ENCODE results near the gene SNX11.

Gene SNX11

DNA sequence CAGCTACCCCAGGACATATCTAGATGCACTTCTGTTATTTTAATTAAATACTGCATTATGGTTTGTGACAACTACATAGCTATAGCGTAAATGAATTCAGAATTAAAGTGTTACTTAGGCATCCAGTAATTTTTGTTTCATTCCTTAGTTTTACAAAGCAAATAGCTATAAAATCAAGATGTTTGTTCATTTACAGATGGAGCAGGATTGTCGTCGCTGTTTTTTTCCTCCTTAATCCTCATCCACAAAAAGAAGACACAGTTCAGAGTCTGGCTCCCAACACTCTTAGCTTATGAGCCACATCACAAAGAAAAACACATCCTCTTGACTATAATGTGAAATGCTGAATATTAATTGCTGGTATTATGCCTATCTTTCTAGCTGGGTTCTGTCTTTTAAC is 43.7 kb downstream of the SNX11 start:
- in situ Hi-C loops (cut with MboI; ENCODE audit: low pct_unique_long_range_greater_than_20kb, low sequenced_read_pairs) = no loop called here

GRCh38 chr17:48152289-48152688 is 44.7 kb downstream of the SNX11 start:
- in situ Hi-C loops (cut with MboI; ENCODE audit: low pct_unique_long_range_greater_than_20kb, low sequenced_read_pairs) = no loop called here
- DNase-seq = no peak

More for the DNA sequence above, 43.7 kb downstream of the SNX11 start:
- DNase-seq = no peak

DNA sequence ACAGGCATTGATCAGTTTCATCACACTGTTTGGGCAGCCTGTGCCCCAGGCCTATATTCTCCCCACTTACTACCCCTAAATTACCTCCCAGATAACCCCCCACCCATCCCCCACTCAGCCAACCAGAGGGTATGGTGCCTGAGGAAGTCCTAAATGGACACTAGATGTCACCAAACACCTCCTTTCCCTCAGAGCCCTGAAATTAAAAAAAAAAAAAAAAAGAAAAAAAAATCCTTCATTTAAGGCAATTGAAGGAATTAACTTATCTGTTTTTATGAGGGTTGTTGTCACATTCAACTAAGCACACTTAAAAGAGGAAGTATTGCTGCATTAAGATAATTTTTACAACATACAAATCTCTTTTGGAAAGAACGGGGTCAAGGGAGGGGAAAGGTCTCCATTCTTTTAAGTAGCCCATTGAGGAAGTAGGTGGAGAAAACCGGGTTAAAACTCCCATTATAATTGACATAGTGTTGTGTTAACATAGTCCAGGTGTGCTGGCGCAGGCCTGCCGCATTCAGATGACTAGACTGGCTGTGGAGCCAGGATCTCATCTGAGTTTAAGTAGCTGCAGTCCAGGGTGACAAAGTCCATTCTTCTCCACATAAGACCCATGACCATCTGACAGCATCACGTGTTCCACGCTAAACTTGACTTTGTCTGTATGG is 46.3 kb downstream of the SNX11 start:
- peak; percentile 64 for DNase-seq
- in situ Hi-C loops (cut with MboI; ENCODE audit: low pct_unique_long_range_greater_than_20kb, low sequenced_read_pairs) = no loop called here

DNA sequence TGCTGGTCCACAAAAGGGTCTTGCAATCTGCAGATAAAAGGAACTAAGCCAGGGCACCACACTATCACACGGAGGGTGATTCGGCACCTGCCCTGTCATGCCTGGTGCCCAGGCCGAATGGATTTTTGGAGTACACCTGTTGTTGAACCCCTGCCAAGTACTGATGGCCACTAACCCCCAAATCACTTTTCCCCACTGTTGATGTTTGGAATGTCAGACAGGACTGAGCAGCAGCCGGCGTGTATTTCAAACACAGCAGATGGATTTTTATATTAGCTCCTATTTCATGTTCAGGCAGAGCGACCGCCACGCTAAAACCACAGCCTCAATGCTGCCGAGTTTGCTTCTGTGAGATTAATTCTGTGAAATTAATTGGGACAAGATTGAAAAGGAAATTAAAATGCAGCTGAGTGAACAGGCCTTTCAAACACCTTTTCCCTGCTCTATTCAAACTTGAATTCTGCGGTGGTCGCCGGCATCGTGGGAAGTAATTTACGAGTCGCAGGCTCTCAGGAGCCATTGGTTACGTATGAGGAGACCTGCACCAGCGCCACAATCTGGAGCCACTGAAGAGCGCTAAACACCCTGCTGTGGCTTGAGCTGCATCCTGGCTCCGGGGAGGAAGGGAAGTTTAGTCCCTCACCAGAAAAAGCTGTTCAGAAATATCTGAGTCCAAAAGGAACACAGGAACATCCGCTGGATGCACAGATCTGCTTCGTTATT is 48.5 kb downstream of the SNX11 start:
- in situ Hi-C loops (cut with MboI; ENCODE audit: low pct_unique_long_range_greater_than_20kb, low sequenced_read_pairs) = no loop called here

GRCh38 chr17:48159232-48159631 is 51.7 kb downstream of the SNX11 start:
- in situ Hi-C loops (cut with MboI; ENCODE audit: low pct_unique_long_range_greater_than_20kb, low sequenced_read_pairs) = no loop called here
- DNase-seq = no peak

More for the DNA sequence above, 48.5 kb downstream of the SNX11 start:
- DNase-seq = no peak

- in situ Hi-C loops (cut with MboI; ENCODE audit: low pct_unique_long_range_greater_than_20kb, low sequenced_read_pairs) = no loop called here
- no peak for DNase-seq
Observed at GRCh38 chr17:48160177-48161081, 52.9 kb downstream of the SNX11 start.

GRCh38 chr17:48161127-48161905 is 53.8 kb downstream of the SNX11 start:
- DNase-seq = no peak
- in situ Hi-C loops (cut with MboI; ENCODE audit: low pct_unique_long_range_greater_than_20kb, low sequenced_read_pairs) = no loop called here

GRCh38 chr17:48162306-48162934 is 54.9 kb downstream of the SNX11 start:
- in situ Hi-C loops (cut with MboI; ENCODE audit: low pct_unique_long_range_greater_than_20kb, low sequenced_read_pairs) = no loop called here
- no peak for DNase-seq

- in situ Hi-C loops (cut with MboI; ENCODE audit: low pct_unique_long_range_greater_than_20kb, low sequenced_read_pairs) = no loop called here
Observed at GRCh38 chr17:48162946-48163506, 55.5 kb downstream of the SNX11 start.

DNA sequence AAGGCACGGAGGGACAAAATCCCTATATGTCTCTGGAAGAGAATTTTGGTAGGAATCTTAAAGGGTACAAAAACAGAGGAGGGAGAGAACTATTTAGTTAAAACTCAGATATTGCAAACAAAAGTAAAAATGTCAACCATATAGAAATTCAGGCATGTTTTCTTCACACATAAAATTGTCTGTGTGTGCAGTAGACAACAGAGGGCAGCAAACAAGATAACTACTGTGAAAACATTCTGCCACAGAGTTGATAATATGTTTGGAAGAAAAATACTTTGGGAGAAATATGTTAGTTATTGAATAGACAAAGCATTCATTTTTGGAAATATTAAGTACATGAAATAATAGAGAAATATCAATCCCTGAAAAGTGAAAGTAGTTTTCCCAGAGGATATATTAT is 56.2 kb downstream of the SNX11 start:
- in situ Hi-C loops (cut with MboI; ENCODE audit: low pct_unique_long_range_greater_than_20kb, low sequenced_read_pairs) = no loop called here
- DNase-seq = no peak

More at GRCh38 chr17:48162946-48163506, 55.5 kb downstream of the SNX11 start:
- DNase-seq = no peak

- in situ Hi-C loops (cut with MboI; ENCODE audit: low pct_unique_long_range_greater_than_20kb, low sequenced_read_pairs) = no loop called here
- no peak for DNase-seq
Observed at GRCh38 chr17:48169926-48170325, 62.4 kb downstream of the SNX11 start.

All from KBM-7 (cell line).